Measurements from ENCODE around the gene DDX52.

DNA sequence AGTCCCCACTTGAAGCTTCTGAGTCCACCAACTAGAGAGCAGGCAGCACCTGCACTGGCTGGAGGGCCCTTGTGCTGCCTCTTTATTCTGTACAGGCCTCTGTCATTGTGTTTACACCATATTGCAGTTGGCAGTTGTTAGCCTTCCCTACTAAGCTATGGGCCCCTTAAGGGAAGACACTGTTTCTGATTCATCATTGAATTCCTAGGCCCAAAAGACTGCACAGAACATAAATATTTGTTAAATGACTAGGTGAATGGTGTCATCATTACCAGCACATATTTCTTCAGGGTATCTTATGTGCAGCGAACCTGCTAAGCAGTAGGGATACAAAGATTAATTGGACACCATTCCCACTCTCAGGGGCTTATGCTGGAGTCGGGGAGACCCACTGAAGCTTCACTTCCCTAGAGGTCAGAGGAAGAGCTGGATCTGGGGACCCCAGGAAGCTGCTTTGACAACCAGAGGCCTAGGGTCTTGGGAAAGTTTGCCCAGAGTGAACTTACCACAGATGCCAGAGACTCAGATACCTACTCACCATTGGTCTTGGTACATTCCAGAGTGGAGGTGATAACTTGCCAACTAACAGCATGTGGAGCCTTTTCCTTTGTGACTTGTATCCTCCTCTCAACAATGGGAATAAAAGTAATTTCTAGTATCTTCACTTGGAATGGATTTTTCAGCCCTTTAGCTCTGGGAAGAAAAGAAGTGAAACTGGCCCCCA lies 28.7 kb upstream of the DDX52 start:
- TF ChIP-seq POLR2A (IDR thresholded peaks at IDR 0.05): no peak
- TF ChIP-seq, protein P1, sequence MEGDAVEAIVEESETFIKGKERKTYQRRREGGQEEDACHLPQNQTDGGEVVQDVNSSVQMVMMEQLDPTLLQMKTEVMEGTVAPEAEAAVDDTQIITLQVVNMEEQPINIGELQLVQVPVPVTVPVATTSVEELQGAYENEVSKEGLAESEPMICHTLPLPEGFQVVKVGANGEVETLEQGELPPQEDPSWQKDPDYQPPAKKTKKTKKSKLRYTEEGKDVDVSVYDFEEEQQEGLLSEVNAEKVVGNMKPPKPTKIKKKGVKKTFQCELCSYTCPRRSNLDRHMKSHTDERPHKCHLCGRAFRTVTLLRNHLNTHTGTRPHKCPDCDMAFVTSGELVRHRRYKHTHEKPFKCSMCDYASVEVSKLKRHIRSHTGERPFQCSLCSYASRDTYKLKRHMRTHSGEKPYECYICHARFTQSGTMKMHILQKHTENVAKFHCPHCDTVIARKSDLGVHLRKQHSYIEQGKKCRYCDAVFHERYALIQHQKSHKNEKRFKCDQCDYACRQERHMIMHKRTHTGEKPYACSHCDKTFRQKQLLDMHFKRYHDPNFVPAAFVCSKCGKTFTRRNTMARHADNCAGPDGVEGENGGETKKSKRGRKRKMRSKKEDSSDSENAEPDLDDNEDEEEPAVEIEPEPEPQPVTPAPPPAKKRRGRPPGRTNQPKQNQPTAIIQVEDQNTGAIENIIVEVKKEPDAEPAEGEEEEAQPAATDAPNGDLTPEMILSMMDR (IDR thresholded peaks at IDR 0.05 in 4 of 5, conservative IDR thresholded peaks at IDR 0.05 in 1 of 5): no peak

All from gastrocnemius medialis (tissue), 4 donors.